GM23248 (cell line): ENCODE measurements around the gene FAM117B. TPM values are rescaled to one million over a fixed set of nuclear protein-coding genes. Genes with fewer than 3 reads are reported as not detected.

Experiments
- DNase-seq: peaks from one replicate; pipeline ENCODE4 v3.0.0-alpha.2; 2015
- H2AFZ ChIP-seq: fragments of 200-600 bp; sonication (generic); 2 replicates; pipeline ENCODE4 v1.6.1; 2016; ENCODE audit warnings: antibody characterized with exemption
- H3F3A ChIP-seq: fragments of 200-600 bp; sonication (generic); 2 replicates; pipeline ENCODE4 v1.6.1; 2016; ENCODE audit warnings: mild to moderate bottlenecking, antibody characterized with exemption, mixed run types; ENCODE audit not compliant: insufficient read depth
- H3K27ac ChIP-seq: fragments of 200-600 bp; sonication (generic); 2 replicates; pipeline ENCODE4 v1.5.1; 2016; ENCODE audit warnings: mild to moderate bottlenecking
- H3K27me3 ChIP-seq: fragments of 200-600 bp; sonication (generic); replicated peaks from 2 replicates; pipeline ENCODE4 v1.6.1; 2016; ENCODE audit warnings: mild to moderate bottlenecking; ENCODE audit not compliant: insufficient read depth
- H3K36me3 ChIP-seq: fragments of 200-600 bp; sonication (generic); 2 replicates; pipeline ENCODE4 v1.6.1; 2016; ENCODE audit warnings: low read depth, mild to moderate bottlenecking
- H3K4me1 ChIP-seq: fragments of 200-600 bp; sonication (generic); 2 replicates; pipeline ENCODE4 v1.6.1; 2016; ENCODE audit warnings: mild to moderate bottlenecking; ENCODE audit not compliant: insufficient read depth
- H3K4me2 ChIP-seq: fragments of 200-600 bp; sonication (generic); one replicate; pipeline ENCODE4 v1.6.1; 2016; ENCODE audit warnings: mild to moderate bottlenecking; ENCODE audit not compliant: unreplicated experiment
- H3K4me3 ChIP-seq: fragments of 200-600 bp; sonication (generic); 2 replicates; pipeline ENCODE4 v1.5.1; 2016; ENCODE audit warnings: mild to moderate bottlenecking
- H3K79me2 ChIP-seq: fragments of 200-600 bp; sonication (generic); 2 replicates; pipeline ENCODE4 v1.6.1; 2016; ENCODE audit warnings: mild to moderate bottlenecking; ENCODE audit not compliant: insufficient read depth
- H3K9ac ChIP-seq: fragments of 200-600 bp; sonication (generic); 2 replicates; pipeline ENCODE4 v1.6.1; 2016; ENCODE audit warnings: mild to moderate bottlenecking
- H3K9me2 ChIP-seq: fragments of 200-600 bp; sonication (generic); 2 replicates; pipeline ENCODE4 v1.6.1; 2016; ENCODE audit warnings: mixed run types, mild to moderate bottlenecking, moderate library complexity; ENCODE audit not compliant: insufficient read depth
- H3K9me3 ChIP-seq: fragments of 200-600 bp; sonication (generic); one replicate; pipeline ENCODE4 v1.6.1; 2017; ENCODE audit warnings: low read depth
- H4K20me1 ChIP-seq: fragments of 200-600 bp; sonication (generic); 2 replicates; pipeline ENCODE4 v1.6.0; 2016; ENCODE audit not compliant: insufficient read depth
- EZH2 ChIP-seq: fragments of 200-600 bp; sonication (generic); IDR thresholded peaks from 2 replicates; pipeline ENCODE4 v1.6.1; 2018; ENCODE audit warnings: antibody characterized with exemption, mild to moderate bottlenecking; ENCODE audit not compliant: insufficient read depth, poor library complexity, severe bottlenecking
- EZH2phosphoT487 ChIP-seq: fragments of 200-600 bp; sonication (generic); IDR thresholded peaks from 2 replicates; pipeline ENCODE4 v1.6.1; 2018; ENCODE audit warnings: antibody characterized with exemption, moderate library complexity, mild to moderate bottlenecking, low read depth; ENCODE audit not compliant: insufficient read depth
- WGBS, 2 experiments: methylation state at CpG; one replicate each; pipeline ENCODE4 v1.1.6; 2015 to 2017; ENCODE audit warnings: low lambda C conversion rate in 2 of 2, low coverage in 1 of 2; ENCODE audit errors: missing lambda C conversion rate in 2 of 2; 5-methylcytosine and 5-hydroxymethylcytosine counted together
- in situ Hi-C: fragments of 300-500 bp; cut with MboI; formaldehyde crosslinking; loops from 2 replicates; pipeline ENCODE4 v1.15.0; 2020
- polyA plus RNA-seq: library from polyadenylated mRNA; unstranded; fragments of >200 nt; fragmentation: Nextera tagmentation; extraction: Ambion mirVana; gene quantifications from 2 replicates; pipeline ENCODE4 v1.2.1, GENCODE V29; 2016
- total RNA-seq: library from RNA; depleted of rRNA; stranded (reverse); fragments of >200 nt; shearing (Covaris generic); gene quantifications from 2 replicates; pipeline ENCODE4 v1.2.3, GENCODE V29; 2014

The FAM117B gene
- total and polyA plus RNA-seq, 2 experiments from 2014 or later, result 1.1 to 1.2 TPM

DNA sequence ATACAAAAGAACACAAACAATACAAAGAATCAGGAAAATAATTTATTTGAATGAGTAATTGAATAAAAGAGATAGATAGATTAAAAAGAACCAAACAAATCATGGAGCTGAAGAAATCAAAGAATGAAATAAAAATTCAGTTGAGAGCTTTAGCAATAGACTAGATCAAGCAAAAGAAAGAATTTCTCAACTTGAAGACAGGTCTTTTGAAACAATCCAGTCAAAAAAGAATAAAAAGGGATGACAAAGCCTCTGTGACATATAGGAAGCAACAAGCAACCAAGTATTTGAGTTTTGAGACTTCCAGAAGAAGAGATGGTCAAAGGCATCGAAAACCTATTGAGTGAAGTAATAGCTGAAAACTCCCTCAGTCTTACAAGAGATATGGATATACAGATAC lies 108.8 kb downstream of the FAM117B start:
- H3K79me2 ChIP-seq, result no peaks in the 10 kb centered on the region
- no peak overlapping the region for H3K9ac ChIP-seq
- 69 to 90% methylated on average over 1 of the region's 1 CpG for WGBS, 2 experiments
- no peaks in the 10 kb centered on the region for H3K36me3 ChIP-seq
- H4K20me1 ChIP-seq, result no peaks in the 10 kb centered on the region
- no peak overlapping the region for H3K4me3 ChIP-seq
- TF ChIP-seq EZH2 (no peak), EZH2phosphoT487 (no peak)
- no peaks in the 10 kb centered on the region for H3F3A ChIP-seq
- H3K27ac ChIP-seq, result no peak overlapping the region
- no peaks in the 10 kb centered on the region for H3K27me3 ChIP-seq
- no peaks in the 10 kb centered on the region for H3K9me2 ChIP-seq
- no peaks in the 10 kb centered on the region for H3K4me1 ChIP-seq
- H3K4me2 ChIP-seq, result no peak overlapping the region
- no peaks in the 10 kb centered on the region for H3K9me3 ChIP-seq
- DNase-seq, result no peak
- H2AFZ ChIP-seq, result no peak overlapping the region
- in situ Hi-C loops, result no loop called here

GRCh38 chr2:202749477-202749876 lies 114.7 kb downstream of the FAM117B start:
- H3K4me2 ChIP-seq, result no peak overlapping the region
- WGBS, 2 experiments, result 55 to 56% methylated on average over 2 of the region's 2 CpGs
- no peaks in the 10 kb centered on the region for H4K20me1 ChIP-seq
- no peak overlapping the region for H3K27ac ChIP-seq
- TF ChIP-seq EZH2, result no peak
- TF ChIP-seq EZH2phosphoT487, result no peak
- no peaks in the 10 kb centered on the region for H3K9me3 ChIP-seq
- no peaks in the 10 kb centered on the region for H3K79me2 ChIP-seq
- H3K4me3 ChIP-seq, result no peak overlapping the region
- H3K9ac ChIP-seq, result no peak overlapping the region
- in situ Hi-C loops, result no loop called here
- no peaks in the 10 kb centered on the region for H3K36me3 ChIP-seq
- H3F3A ChIP-seq, result no peaks in the 10 kb centered on the region
- no peaks in the 10 kb centered on the region for H3K27me3 ChIP-seq
- DNase-seq, result no peak
- H2AFZ ChIP-seq, result no peak overlapping the region
- H3K9me2 ChIP-seq, result no peaks in the 10 kb centered on the region
- no peaks in the 10 kb centered on the region for H3K4me1 ChIP-seq

DNA sequence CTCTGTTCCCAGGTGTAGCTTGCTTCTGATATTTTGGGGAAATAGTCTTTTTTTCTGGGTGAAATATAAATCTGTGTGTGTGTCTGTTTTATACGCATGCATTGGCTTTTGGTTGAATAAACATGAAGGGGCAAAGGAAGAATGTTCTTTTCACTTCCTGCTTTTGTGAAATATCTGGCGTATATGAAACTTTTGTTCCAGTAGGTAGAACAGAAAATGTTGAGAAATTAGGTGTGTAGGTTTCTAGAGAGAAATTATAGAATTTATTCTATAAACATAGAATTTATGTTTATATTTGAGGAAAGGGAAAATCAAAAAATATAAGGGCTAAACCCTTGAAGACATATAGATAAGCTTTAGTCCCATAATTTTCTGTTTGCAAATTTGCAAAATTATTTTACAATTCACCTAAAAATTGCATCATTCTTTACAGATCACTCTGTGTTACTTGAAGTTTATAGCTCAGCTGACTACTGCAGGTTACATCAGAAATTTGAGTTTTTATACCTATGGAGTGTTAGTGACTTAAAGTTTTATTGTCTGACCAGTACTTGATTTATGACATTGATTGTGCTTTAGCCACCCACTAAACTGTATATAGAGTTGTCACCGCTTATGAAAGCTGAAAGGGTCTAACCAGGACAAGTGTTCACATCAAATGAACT lies 116.1 kb downstream of the FAM117B start:
- 96 to 98% methylated on average over 3 of the region's 3 CpGs for WGBS, 2 experiments
- no peaks in the 10 kb centered on the region for H3F3A ChIP-seq

GRCh38 chr2:202752071-202752470 lies 117.3 kb downstream of the FAM117B start:
- Histone ChIP-seq H3K4me2 (no peak overlapping the region), H3K27me3 (no peaks in the 10 kb centered on the region), H3F3A (no peaks in the 10 kb centered on the region), H3K4me3 (no peak overlapping the region), H3K9me3 (no peaks in the 10 kb centered on the region), H3K9me2 (no peaks in the 10 kb centered on the region), H4K20me1 (no peaks in the 10 kb centered on the region), H3K9ac (no peak overlapping the region), H2AFZ (no peak overlapping the region), H3K4me1 (no peaks in the 10 kb centered on the region), H3K36me3 (no peaks in the 10 kb centered on the region), H3K79me2 (no peaks in the 10 kb centered on the region), H3K27ac (no peak overlapping the region)
- in situ Hi-C loops, result no loop called here
- 54 to 55% methylated on average over 2 of the region's 2 CpGs for WGBS, 2 experiments
- TF ChIP-seq EZH2phosphoT487 (no peak), EZH2 (no peak)
- no peak for DNase-seq

More for the DNA sequence above, 116.1 kb downstream of the FAM117B start:
- Histone ChIP-seq H3K9me3 (no peaks in the 10 kb centered on the region), H3K4me1 (no peaks in the 10 kb centered on the region), H3K9ac (no peak overlapping the region), H3K79me2 (no peaks in the 10 kb centered on the region), H3K9me2 (no peaks in the 10 kb centered on the region), H3K4me2 (no peak overlapping the region), H4K20me1 (no peaks in the 10 kb centered on the region), H3K36me3 (no peaks in the 10 kb centered on the region), H3K27ac (no peak overlapping the region), H2AFZ (no peak overlapping the region), H3K4me3 (no peak overlapping the region), H3K27me3 (no peaks in the 10 kb centered on the region)
- TF ChIP-seq EZH2phosphoT487, result no peak
- TF ChIP-seq EZH2, result no peak
- no peak for DNase-seq
- in situ Hi-C loops, result no loop called here
